Prostate gland (tissue), 2 donors: ENCODE data around the gene MAPK9.

Source experiments
- CTCF ChIP-seq, 4 experiments: fragments of 200-600 bp in 2 of 4; fragments of 450-650 bp in 2 of 4; sonication (generic) in 2 of 4; IDR thresholded peaks; 1 replicate in 3 of 4; 2 replicates in 1 of 4; pipeline ENCODE4 v1.5.1; 2016 to 2019; ENCODE audit warnings: antibody characterized with exemption in 4 of 4, mild to moderate bottlenecking in 2 of 4, moderate library complexity in 2 of 4
- POLR2AphosphoS5 ChIP-seq: sonication (generic); formaldehyde crosslinking; IDR thresholded peaks from one replicate; pipeline ENCODE4 v1.6.1; 2017; ENCODE audit warnings: antibody characterized with exemption

- TF ChIP-seq CTCF (IDR thresholded peaks at IDR 0.05) (no peak), POLR2AphosphoS5 (no peak)
Measured at GRCh38 chr5:180274695-180275094, 17.2 kb downstream of the MAPK9 start.
